ENCODE results near the gene SUMF1.

SUMF1 gene

GRCh38 chr3:4475804-4476203 lies 8.7 kb upstream of the SUMF1 start:
- H3K27me3 ChIP-seq (ENCODE audit: insufficient read depth, low read length), result no peaks in the 10 kb centered on the region
- peaks cover 14% of the 10 kb centered on the region for H3K4me1 ChIP-seq (ENCODE audit: control insufficient read depth, insufficient read depth, low read length, unreplicated experiment)
- H2AFZ ChIP-seq (ENCODE audit: low read length, unreplicated experiment), result no peak overlapping the region
- no peaks in the 10 kb centered on the region for H3K36me3 ChIP-seq (ENCODE audit: insufficient read depth, low read length)
- H3K79me2 ChIP-seq (ENCODE audit: control insufficient read depth, insufficient read depth, low read length, unreplicated experiment), result no peaks in the 10 kb centered on the region
- no peak overlapping the region for H3K4me3 ChIP-seq (ENCODE audit: low read depth, low read length)
- H3K27ac ChIP-seq (ENCODE audit: low read depth, low read length), result no peak overlapping the region

DNA sequence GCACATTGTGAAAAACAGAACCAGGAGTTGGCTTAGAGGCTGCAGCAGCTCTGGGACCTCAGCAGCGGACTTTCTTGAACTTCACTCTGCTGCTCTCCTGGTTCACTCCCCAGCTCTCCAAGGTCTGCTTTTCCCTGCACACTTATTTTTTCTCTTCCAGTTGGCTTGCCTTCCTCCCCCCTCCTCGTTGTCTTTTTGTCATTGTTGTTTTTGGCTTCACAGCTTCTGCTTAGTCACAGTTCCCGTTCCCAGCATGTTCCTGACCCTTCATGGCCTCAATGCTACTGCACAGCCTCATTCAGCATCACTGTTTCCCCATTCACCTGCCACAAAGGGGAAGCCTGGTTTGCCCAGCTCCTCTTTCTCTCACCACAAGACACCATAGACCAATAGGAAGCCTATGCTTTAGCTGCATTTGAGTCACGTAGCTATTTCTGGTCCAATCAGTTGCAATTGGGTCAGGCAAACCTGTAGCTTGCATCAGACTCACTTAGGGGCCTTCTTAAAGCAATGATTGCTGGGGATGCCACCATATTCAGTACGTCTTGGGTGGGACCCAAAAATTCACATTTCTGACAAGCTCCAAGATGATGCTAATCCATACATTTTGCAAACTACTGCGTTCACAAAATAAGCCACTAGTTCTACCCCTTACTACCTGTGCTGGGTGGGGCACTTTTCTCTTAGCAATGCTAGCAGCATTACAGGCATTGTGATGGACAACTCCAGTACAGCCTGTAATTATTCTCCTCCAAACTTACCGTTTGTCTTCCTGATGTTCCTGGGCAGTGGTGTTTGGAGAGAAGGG lies 7.8 kb upstream of the SUMF1 start:
- Histone ChIP-seq H3K79me2 (ENCODE audit: control insufficient read depth, insufficient read depth, low read length, unreplicated experiment) (no peaks in the 10 kb centered on the region), H3K36me3 (ENCODE audit: insufficient read depth, low read length) (no peaks in the 10 kb centered on the region), H3K27me3 (ENCODE audit: insufficient read depth, low read length) (no peaks in the 10 kb centered on the region), H3K27ac (ENCODE audit: low read depth, low read length) (peak overlapping the region; percentile 44; the same call in 1 of the 2 replicates), H3K4me3 (ENCODE audit: low read depth, low read length) (0 out of 2 replicates have a peak overlapping the region, but pooled peaks have one; percentile 15), H3K4me1 (ENCODE audit: control insufficient read depth, insufficient read depth, low read length, unreplicated experiment) (peaks cover 14% of the 10 kb centered on the region), H2AFZ (ENCODE audit: low read length, unreplicated experiment) (peak overlapping the region; percentile 70)

GRCh38 chr3:4472766-4473165 lies 5.7 kb upstream of the SUMF1 start:
- Histone ChIP-seq H3K27ac (ENCODE audit: low read depth, low read length) (no peak overlapping the region), H3K79me2 (ENCODE audit: control insufficient read depth, insufficient read depth, low read length, unreplicated experiment) (no peaks in the 10 kb centered on the region), H2AFZ (ENCODE audit: low read length, unreplicated experiment) (no peak overlapping the region), H3K36me3 (ENCODE audit: insufficient read depth, low read length) (no peaks in the 10 kb centered on the region), H3K4me1 (ENCODE audit: control insufficient read depth, insufficient read depth, low read length, unreplicated experiment) (peaks cover 14% of the 10 kb centered on the region), H3K27me3 (ENCODE audit: insufficient read depth, low read length) (no peaks in the 10 kb centered on the region), H3K4me3 (ENCODE audit: low read depth, low read length) (no peak overlapping the region)

DNA sequence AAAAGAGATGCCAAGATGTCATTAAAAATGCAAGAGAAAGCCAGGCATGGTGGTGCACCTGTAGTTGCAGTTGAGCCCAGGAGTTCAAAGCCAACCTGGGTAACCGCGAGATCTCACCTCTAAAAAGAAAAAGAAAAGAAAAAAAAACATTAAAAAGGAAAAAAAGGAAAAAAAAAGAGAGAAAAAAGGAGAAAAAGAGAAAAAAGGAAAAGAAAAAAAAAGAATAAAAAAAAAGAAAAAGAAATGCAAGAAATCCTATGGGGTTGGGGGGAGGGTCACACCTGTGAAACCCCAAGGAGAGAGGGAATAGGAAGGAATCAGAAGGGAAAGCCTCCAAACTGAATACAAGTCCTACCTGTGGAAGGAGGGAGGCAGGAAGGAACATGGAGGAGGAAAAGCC lies 5.2 kb upstream of the SUMF1 start:
- no peaks in the 10 kb centered on the region for H3K79me2 ChIP-seq (ENCODE audit: control insufficient read depth, insufficient read depth, low read length, unreplicated experiment)
- no peak overlapping the region for H3K4me3 ChIP-seq (ENCODE audit: low read depth, low read length)
- no peak overlapping the region for H3K27ac ChIP-seq (ENCODE audit: low read depth, low read length)
- H3K27me3 ChIP-seq (ENCODE audit: insufficient read depth, low read length), result no peaks in the 10 kb centered on the region
- H2AFZ ChIP-seq (ENCODE audit: low read length, unreplicated experiment), result no peak overlapping the region
- H3K4me1 ChIP-seq (ENCODE audit: control insufficient read depth, insufficient read depth, low read length, unreplicated experiment), result peaks cover 16% of the 10 kb centered on the region
- H3K36me3 ChIP-seq (ENCODE audit: insufficient read depth, low read length), result no peaks in the 10 kb centered on the region

GRCh38 chr3:4471907-4472306 lies 4.8 kb upstream of the SUMF1 start:
- Histone ChIP-seq H2AFZ (ENCODE audit: low read length, unreplicated experiment) (no peak overlapping the region), H3K27me3 (ENCODE audit: insufficient read depth, low read length) (no peaks in the 10 kb centered on the region), H3K4me3 (ENCODE audit: low read depth, low read length) (no peak overlapping the region), H3K27ac (ENCODE audit: low read depth, low read length) (no peak overlapping the region), H3K79me2 (ENCODE audit: control insufficient read depth, insufficient read depth, low read length, unreplicated experiment) (no peaks in the 10 kb centered on the region), H3K4me1 (ENCODE audit: control insufficient read depth, insufficient read depth, low read length, unreplicated experiment) (peaks cover 17% of the 10 kb centered on the region), H3K36me3 (ENCODE audit: insufficient read depth, low read length) (no peaks in the 10 kb centered on the region)

DNA sequence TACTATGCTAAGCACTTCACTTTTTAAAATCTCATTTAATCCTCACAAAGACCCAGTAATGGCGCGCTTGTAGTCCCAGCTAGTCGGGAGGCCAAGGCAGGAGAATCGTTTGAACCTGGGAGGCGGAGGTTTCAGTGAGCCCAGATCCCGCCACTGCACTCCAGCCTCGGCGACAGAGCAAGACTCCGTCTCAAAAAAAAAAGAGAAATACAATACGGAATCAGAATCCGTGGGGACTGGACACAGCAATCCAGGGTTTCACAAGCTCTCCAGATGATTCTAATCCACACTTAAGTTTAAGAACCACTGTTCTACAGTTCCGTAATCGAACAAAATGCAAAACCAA lies 426 bp upstream of the SUMF1 start:
- H3K4me1 ChIP-seq (ENCODE audit: control insufficient read depth, insufficient read depth, low read length, unreplicated experiment), result peaks cover 3% of the 10 kb centered on the region
- H3K27me3 ChIP-seq (ENCODE audit: insufficient read depth, low read length), result no peaks in the 10 kb centered on the region
- H2AFZ ChIP-seq (ENCODE audit: low read length, unreplicated experiment), result peak overlapping the region; percentile 95
- peak overlapping the region; percentile 89 for H3K4me3 ChIP-seq (ENCODE audit: low read depth, low read length)
- peaks cover 9% of the 10 kb centered on the region for H3K79me2 ChIP-seq (ENCODE audit: control insufficient read depth, insufficient read depth, low read length, unreplicated experiment)
- H3K27ac ChIP-seq (ENCODE audit: low read depth, low read length), result peak overlapping the region; percentile 49; the same call in 1 of the 2 replicates
- H3K36me3 ChIP-seq (ENCODE audit: insufficient read depth, low read length), result no peaks in the 10 kb centered on the region

DNA sequence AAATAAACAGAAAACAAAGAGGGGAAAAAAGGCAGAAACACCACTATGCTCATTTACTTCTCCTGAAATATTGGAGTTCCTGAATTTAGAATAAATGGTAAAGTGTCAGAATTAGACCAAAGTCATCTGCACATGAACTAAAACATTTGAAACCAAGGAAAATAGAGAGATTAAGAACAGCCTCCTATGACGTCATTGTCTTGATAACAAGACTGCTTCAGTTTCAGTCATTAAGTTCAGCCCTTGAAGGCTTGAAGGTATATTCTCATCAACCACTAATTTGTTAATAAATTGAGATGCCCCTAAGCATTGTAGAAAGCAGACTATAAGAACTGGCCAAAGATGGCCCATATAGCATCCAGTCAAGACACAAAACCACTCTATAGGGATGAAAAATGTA lies 2.5 kb downstream of the SUMF1 start:
- Histone ChIP-seq H3K79me2 (ENCODE audit: control insufficient read depth, insufficient read depth, low read length, unreplicated experiment) (peaks cover 9% of the 10 kb centered on the region), H3K27me3 (ENCODE audit: insufficient read depth, low read length) (no peaks in the 10 kb centered on the region), H2AFZ (ENCODE audit: low read length, unreplicated experiment) (no peak overlapping the region), H3K4me3 (ENCODE audit: low read depth, low read length) (no peak overlapping the region), H3K4me1 (ENCODE audit: control insufficient read depth, insufficient read depth, low read length, unreplicated experiment) (peaks cover 3% of the 10 kb centered on the region), H3K27ac (ENCODE audit: low read depth, low read length) (no peak overlapping the region), H3K36me3 (ENCODE audit: insufficient read depth, low read length) (no peaks in the 10 kb centered on the region)

DNA sequence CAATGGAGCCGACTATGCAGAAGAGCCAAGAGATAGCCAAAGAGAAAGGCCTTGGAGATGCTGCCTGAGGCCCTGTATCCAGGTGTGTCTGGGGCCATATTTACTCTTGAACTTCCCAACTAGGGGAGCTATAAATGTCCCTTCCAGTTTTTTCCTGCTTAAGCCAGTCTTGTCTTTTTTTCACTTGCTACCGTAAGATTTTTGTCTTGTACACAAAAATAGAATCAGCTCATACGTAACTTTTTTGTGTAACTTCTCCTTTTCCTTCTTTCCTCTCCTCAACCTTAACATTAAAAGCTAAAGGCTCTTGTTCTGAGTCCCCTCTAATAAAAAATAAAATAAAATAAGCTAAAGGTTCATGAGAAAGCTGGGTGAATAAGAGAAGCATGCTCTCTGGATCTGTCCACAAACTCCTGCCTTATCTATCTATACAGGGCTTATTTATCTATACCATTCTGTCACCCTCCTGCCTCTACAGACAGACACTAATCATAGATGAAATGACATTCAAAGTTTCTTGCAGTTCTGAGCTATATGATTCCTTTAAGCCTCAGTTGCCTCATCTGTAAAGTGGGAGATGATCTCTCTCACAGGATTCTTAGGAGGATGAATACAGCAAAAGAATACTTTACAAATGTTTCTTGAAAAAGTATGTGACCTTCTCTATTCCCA lies 4.6 kb downstream of the SUMF1 start:
- Histone ChIP-seq H2AFZ (ENCODE audit: low read length, unreplicated experiment) (no peak overlapping the region), H3K79me2 (ENCODE audit: control insufficient read depth, insufficient read depth, low read length, unreplicated experiment) (peaks cover 9% of the 10 kb centered on the region), H3K4me3 (ENCODE audit: low read depth, low read length) (no peak overlapping the region), H3K27ac (ENCODE audit: low read depth, low read length) (no peak overlapping the region), H3K36me3 (ENCODE audit: insufficient read depth, low read length) (no peaks in the 10 kb centered on the region), H3K27me3 (ENCODE audit: insufficient read depth, low read length) (no peaks in the 10 kb centered on the region), H3K4me1 (ENCODE audit: control insufficient read depth, insufficient read depth, low read length, unreplicated experiment) (peaks cover 2% of the 10 kb centered on the region)

DNA sequence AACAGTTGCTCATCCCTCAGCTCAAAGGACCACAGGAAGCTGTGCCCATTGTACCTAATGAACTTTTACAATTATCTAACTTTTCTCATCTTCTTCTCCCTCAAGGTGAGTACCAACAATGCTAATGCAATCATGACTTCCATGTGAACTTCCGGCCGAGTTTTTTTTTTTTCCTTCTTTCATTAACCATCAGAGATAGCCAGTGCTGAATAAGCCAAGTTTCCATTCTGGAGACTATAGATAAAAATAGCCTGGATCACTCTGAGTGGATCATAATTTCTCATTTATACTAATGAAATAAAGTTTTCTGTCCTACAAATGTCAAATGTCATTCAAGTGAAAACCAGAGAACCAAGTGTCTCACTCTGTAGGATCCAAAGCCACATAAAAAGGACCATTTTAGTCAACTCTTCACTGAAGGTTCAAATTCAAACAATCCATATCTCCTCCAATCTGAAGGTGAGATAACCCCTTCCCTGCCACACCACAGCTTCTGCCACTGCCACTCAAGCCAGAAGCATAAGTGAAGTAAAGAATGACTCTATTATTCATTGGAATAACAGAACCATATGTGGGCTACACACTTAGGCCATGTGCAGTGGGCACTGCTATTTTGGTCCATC lies 5.5 kb downstream of the SUMF1 start:
- H3K79me2 ChIP-seq (ENCODE audit: control insufficient read depth, insufficient read depth, low read length, unreplicated experiment), result peaks cover 7% of the 10 kb centered on the region
- H3K4me1 ChIP-seq (ENCODE audit: control insufficient read depth, insufficient read depth, low read length, unreplicated experiment), result no peaks in the 10 kb centered on the region
- no peak overlapping the region for H3K27ac ChIP-seq (ENCODE audit: low read depth, low read length)
- no peak overlapping the region for H2AFZ ChIP-seq (ENCODE audit: low read length, unreplicated experiment)
- no peaks in the 10 kb centered on the region for H3K36me3 ChIP-seq (ENCODE audit: insufficient read depth, low read length)
- no peaks in the 10 kb centered on the region for H3K27me3 ChIP-seq (ENCODE audit: insufficient read depth, low read length)
- no peak overlapping the region for H3K4me3 ChIP-seq (ENCODE audit: low read depth, low read length)

- H3K79me2 ChIP-seq (ENCODE audit: control insufficient read depth, insufficient read depth, low read length, unreplicated experiment), result peaks cover 2% of the 10 kb centered on the region
- no peak overlapping the region for H3K27ac ChIP-seq (ENCODE audit: low read depth, low read length)
- H2AFZ ChIP-seq (ENCODE audit: low read length, unreplicated experiment), result no peak overlapping the region
Observed at GRCh38 chr3:4460334-4460733, 6.7 kb downstream of the SUMF1 start.

More at GRCh38 chr3:4460334-4460733, 6.7 kb downstream of the SUMF1 start:
- Histone ChIP-seq H3K4me3 (ENCODE audit: low read depth, low read length) (no peak overlapping the region), H3K27me3 (ENCODE audit: insufficient read depth, low read length) (no peaks in the 10 kb centered on the region), H3K36me3 (ENCODE audit: insufficient read depth, low read length) (no peaks in the 10 kb centered on the region), H3K4me1 (ENCODE audit: control insufficient read depth, insufficient read depth, low read length, unreplicated experiment) (no peaks in the 10 kb centered on the region)
